NCI-H1930 (cell line): Measurements from ENCODE around the gene WDR53.
"Not testable (repeated sequence)": the region's sequence is repeated elsewhere in the genome, so short reads cannot be mapped to it uniquely, and the experiment has no call there.

ENCODE experiments used
- DNase-seq, 2 experiments: peaks; one replicate each; lab custom pipeline; 2025; lab: John Stamatoyannopoulos, UW

Gene WDR53

GRCh38 chr3:196558476-196558875, 9.9 kb downstream of the WDR53 start:
- no peak for DNase-seq

GRCh38 chr3:196557236-196557635, 11.1 kb downstream of the WDR53 start:
- no peak for DNase-seq

GRCh38 chr3:196555295-196555694, 13.1 kb downstream of the WDR53 start:
- no peak for DNase-seq

DNA sequence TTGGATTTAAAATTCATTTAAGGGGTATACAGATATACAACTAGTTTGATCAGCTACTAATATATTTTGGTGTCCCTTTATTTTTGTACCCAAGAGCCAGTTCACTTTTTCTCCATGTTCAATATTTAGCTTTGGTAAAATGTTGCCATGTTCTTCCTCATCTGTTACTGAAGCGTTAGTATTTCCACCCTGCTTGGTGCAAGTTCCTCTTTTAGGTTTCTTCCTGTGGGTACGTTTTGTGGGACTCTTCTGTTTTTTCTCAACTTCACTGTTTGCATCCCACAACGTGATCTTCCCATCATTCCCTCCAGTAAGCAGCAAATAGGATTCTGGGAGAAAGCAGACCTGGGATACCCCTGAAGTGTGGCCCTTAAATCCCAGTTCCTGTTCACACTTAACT, 14.1 kb downstream of the WDR53 start:
- no peak for DNase-seq

DNA sequence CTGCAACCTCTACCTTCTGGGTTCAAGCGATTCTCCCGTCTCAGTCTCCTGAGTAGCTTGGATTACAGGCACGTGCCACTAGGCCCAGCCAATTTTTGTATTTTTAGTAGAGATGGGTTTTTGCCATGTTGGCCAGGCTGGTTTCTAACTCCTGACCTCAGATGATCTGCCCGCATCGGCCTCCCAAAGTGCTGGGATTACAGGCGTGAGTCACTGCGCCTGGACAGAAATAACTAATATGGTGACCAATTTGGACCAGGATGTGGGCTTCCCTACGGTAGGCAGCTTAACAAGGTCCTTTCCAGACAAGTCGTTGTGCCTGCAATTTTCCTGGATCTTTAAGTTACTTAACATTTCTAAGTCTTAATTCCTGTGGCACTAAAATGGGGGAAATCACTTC, 14.8 kb downstream of the WDR53 start:
- no peak for DNase-seq

GRCh38 chr3:196552253-196552652, 16.1 kb downstream of the WDR53 start:
- no peak for DNase-seq

GRCh38 chr3:196550172-196550571, 18.2 kb downstream of the WDR53 start:
- DNase-seq, result not testable (repeated sequence)

GRCh38 chr3:196549312-196549711, 19.0 kb downstream of the WDR53 start:
- DNase-seq, result not testable (repeated sequence)

- DNase-seq, result no peak
These were observed 21.3 kb downstream of the WDR53 start for GRCh38 chr3:196547067-196547466.

DNA sequence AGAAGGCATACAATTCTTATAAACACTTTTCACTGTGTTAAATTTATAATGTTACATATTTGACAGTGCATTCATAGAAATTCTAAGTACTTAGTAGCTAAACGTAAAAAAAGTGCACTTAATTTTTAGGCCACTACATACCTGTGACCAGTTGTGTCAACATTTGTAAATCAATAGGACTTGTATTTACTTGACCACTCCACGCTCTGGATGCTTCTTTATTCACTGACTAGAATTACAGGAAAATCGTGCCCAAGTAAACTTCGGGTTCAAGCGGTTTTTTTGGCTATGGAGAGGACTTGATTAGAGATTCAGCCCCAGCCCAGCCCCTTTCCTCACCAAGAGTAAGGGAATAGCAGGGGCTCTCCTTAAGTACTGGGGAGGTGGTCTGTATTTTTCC, 21.8 kb downstream of the WDR53 start:
- no peak for DNase-seq

- DNase-seq, result no peak
These were observed 23.8 kb downstream of the WDR53 start for GRCh38 chr3:196544491-196544992.

GRCh38 chr3:196541684-196542445, 26.5 kb downstream of the WDR53 start:
- DNase-seq, result no peak

- peak in 1 of 2 experiments; percentile 5 for DNase-seq
These were observed 30.9 kb downstream of the WDR53 start for GRCh38 chr3:196537319-196537984.

- DNase-seq, result no peak
These were observed 35.1 kb downstream of the WDR53 start for GRCh38 chr3:196533260-196533681.

- DNase-seq, result no peak
These were observed 36.9 kb downstream of the WDR53 start for GRCh38 chr3:196531418-196531817.

GRCh38 chr3:196528639-196529233, 39.6 kb downstream of the WDR53 start:
- DNase-seq, result peak; percentile 65 to 81

GRCh38 chr3:196525141-196525540, 43.2 kb downstream of the WDR53 start:
- DNase-seq, result no peak

DNA sequence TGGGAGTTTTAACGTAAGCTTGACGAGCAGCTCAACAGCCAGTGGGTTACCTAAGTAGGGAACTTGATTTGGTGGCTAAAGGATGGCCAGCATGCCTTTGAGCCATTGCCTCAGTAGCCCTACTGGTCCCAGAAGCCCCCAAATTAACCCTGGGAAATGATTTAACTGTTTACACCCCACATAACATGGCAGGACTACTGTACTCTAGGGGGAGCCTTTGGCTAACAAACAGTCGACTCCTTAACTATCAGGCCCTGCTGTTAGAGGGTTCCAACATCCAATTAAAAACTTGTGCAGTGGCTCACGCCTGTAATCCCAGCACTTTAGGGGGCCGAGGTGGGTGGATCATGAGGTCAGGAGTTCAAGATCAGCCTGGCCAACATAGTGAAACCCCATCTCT, 43.8 kb downstream of the WDR53 start:
- no peak for DNase-seq

GRCh38 chr3:196523841-196524240, 44.5 kb downstream of the WDR53 start:
- DNase-seq, result no peak

GRCh38 chr3:196521291-196521690, 47.1 kb downstream of the WDR53 start:
- not testable (repeated sequence) for DNase-seq

GRCh38 chr3:196519718-196520082, 48.7 kb downstream of the WDR53 start:
- DNase-seq, result no peak

GRCh38 chr3:196518966-196519717, 49.2 kb downstream of the WDR53 start:
- peak; percentile 25 to 45 for DNase-seq
